IgD-negative memory B cell (primary cell): ENCODE data around the gene LARP6. TPM values are rescaled to one million over a fixed set of nuclear protein-coding genes. Genes with fewer than 3 reads are reported as not detected.

Source experiments
- polyA plus RNA-seq: library from polyadenylated mRNA; unstranded; fragments of 300-500 nt; fragmentation: Illumina TruSeq; gene quantifications from one replicate; pipeline ENCODE4 v1.2.3, GENCODE V29; 2021

Gene LARP6
- polyA plus RNA-seq, 1 donor from 2014 or later, result not detected

Other genes with a start within 250 kb of the LARP6 start
- 1.1 TPM for gene UACA, start 90.6 kb downstream of the LARP6 start, polyA plus RNA-seq
- gene THAP10, start 38.3 kb upstream of the LARP6 start, polyA plus RNA-seq, result 0.68 TPM
- not detected for gene LRRC49, start 38.7 kb upstream of the LARP6 start, polyA plus RNA-seq